Mucosa of descending colon (tissue), 3 donors: Measurements from ENCODE around the gene JMJD1C. TPM values are rescaled to one million over a fixed set of nuclear protein-coding genes. Genes with fewer than 3 reads are reported as not detected.
"Not testable (repeated sequence)": the region's sequence is repeated elsewhere in the genome, so short reads cannot be mapped to it uniquely, and the experiment has no call there.

ENCODE experiments used
- ATAC-seq: fragments of 200-7000 bp; cut with Tn5 transposase; one replicate; pipeline ENCODE4 v1.9.1; 2020; ENCODE audit warnings: mild to moderate bottlenecking, moderate library complexity
- DNase-seq, 3 donors: peaks; one replicate each; pipeline ENCODE4 v3.0.0-alpha.2; 2020
- H3K36me3 ChIP-seq: fragments of 200-600 bp; one replicate; pipeline ENCODE4 v1.8.0; 2021; ENCODE audit warnings: low read depth, mild to moderate bottlenecking
- H3K4me1 ChIP-seq: fragments of 200-600 bp; one replicate; pipeline ENCODE4 v1.8.0; 2021; ENCODE audit warnings: low read depth, mild to moderate bottlenecking
- H3K4me3 ChIP-seq: fragments of 200-600 bp; one replicate; pipeline ENCODE4 v1.8.0; 2021; ENCODE audit warnings: mild to moderate bottlenecking
- H3K9me3 ChIP-seq: fragments of 200-600 bp; one replicate; pipeline ENCODE4 v1.8.0; 2021; ENCODE audit warnings: mild to moderate bottlenecking
- CTCF ChIP-seq: fragments of 200-600 bp; IDR thresholded peaks from one replicate; pipeline ENCODE4 v1.8.0; 2022; ENCODE audit warnings: antibody characterized with exemption, mild to moderate bottlenecking
- intact Hi-C, 2 donors: fragments of 100-400 bp; cut with DNase I in 1 of 2; cut with micrococcal nuclease in 1 of 2; formaldehyde crosslinking; loops; one replicate each; pipeline versions ENCODE4 v1.11.0 to v1.11.1; 2022; cut with DNase I, micrococcal nuclease
- total RNA-seq, 3 donors: library from RNA; stranded (reverse); fragmentation: NEBNext Ultra II Directional in 2 of 3; extraction: Animal tissue kit (Norgen Biotek cat#: 25700) in 2 of 3; gene quantifications; one replicate each; pipeline versions ENCODE4 v1.2.1 to v1.2.4, GENCODE V29; 2021 to 2023
- donor health status: DM: no; HTN: no; CAD: no; lungs with moderate emphysema.
- donor health status: DM: no; HTN: no; CAD: no.
- donor health status: DM: no; HTN: yes; CAD: no.

JMJD1C gene
- total RNA-seq, 3 donors from 2014 or later = 54.1 to 83.8 (median 82.1) TPM

- no peaks in the 10 kb centered on the region for H3K9me3 ChIP-seq
- no peak for TF ChIP-seq CTCF
- H3K36me3 ChIP-seq = no peaks in the 10 kb centered on the region
- ATAC-seq (no peak), DNase-seq (no peak)
- intact Hi-C loops = no loop called here
- H3K4me3 ChIP-seq = no peak overlapping the region
- H3K4me1 ChIP-seq = no peaks in the 10 kb centered on the region
Measured at GRCh38 chr10:63497321-63497720, 31.5 kb upstream of the JMJD1C start.

GRCh38 chr10:63496561-63496960, 30.8 kb upstream of the JMJD1C start:
- intact Hi-C loops = no loop called here
- Histone ChIP-seq H3K4me1 (no peaks in the 10 kb centered on the region), H3K36me3 (no peaks in the 10 kb centered on the region), H3K9me3 (no peaks in the 10 kb centered on the region), H3K4me3 (no peak overlapping the region)
- ATAC-seq = no peak
- DNase-seq = no peak
- TF ChIP-seq CTCF = no peak

GRCh38 chr10:63494951-63495350, 29.2 kb upstream of the JMJD1C start:
- no peaks in the 10 kb centered on the region for H3K9me3 ChIP-seq
- H3K4me1 ChIP-seq = no peaks in the 10 kb centered on the region
- ATAC-seq (no peak), DNase-seq (no peak)
- no peak overlapping the region for H3K4me3 ChIP-seq
- intact Hi-C loops = no loop called here
- H3K36me3 ChIP-seq = no peaks in the 10 kb centered on the region
- TF ChIP-seq CTCF = no peak

- no peak for ATAC-seq
- intact Hi-C loops = no loop called here
Measured at GRCh38 chr10:63493004-63493403, 27.2 kb upstream of the JMJD1C start.

GRCh38 chr10:63492317-63492690, 26.5 kb upstream of the JMJD1C start:
- H3K36me3 ChIP-seq, H3K4me1 ChIP-seq, H3K4me3 ChIP-seq, H3K9me3 ChIP-seq, DNase-seq, intact Hi-C loops: not testable (repeated sequence)
- peak; percentile 8 for ATAC-seq

More at GRCh38 chr10:63493004-63493403, 27.2 kb upstream of the JMJD1C start:
- no peak overlapping the region for H3K4me3 ChIP-seq
- H3K4me1 ChIP-seq = no peaks in the 10 kb centered on the region
- TF ChIP-seq CTCF = no peak
- no peak for DNase-seq
- no peaks in the 10 kb centered on the region for H3K36me3 ChIP-seq
- no peaks in the 10 kb centered on the region for H3K9me3 ChIP-seq

- intact Hi-C loops = no loop called here
- no peaks in the 10 kb centered on the region for H3K9me3 ChIP-seq
- H3K4me3 ChIP-seq = no peak overlapping the region
- H3K36me3 ChIP-seq = no peaks in the 10 kb centered on the region
- no peak for TF ChIP-seq CTCF
- ATAC-seq (peak; percentile 44), DNase-seq (no peak)
- H3K4me1 ChIP-seq = no peaks in the 10 kb centered on the region
Measured at GRCh38 chr10:63491588-63492316, 26.0 kb upstream of the JMJD1C start.
